Gastrocnemius medialis (tissue), 4 donors: ENCODE data around the gene PCMT1. TPM values are rescaled to one million over a fixed set of nuclear protein-coding genes. Genes with fewer than 3 reads are reported as not detected.
"Not testable (repeated sequence)": the region's sequence is repeated elsewhere in the genome, so short reads cannot be mapped to it uniquely, and the experiment has no call there.

Source experiments
- ATAC-seq, 2 donors: fragments of 150-250 bp; one replicate each; pipeline ENCODE4 v1.9.1; 2016
- DNase-seq, 2 donors: peaks; one replicate each; pipeline ENCODE4 v3.0.0-alpha.2; 2019
- H3K27ac ChIP-seq, 4 donors: fragments of 200-600 bp; sonication (generic); 1 replicate in 1 of 4; 2 replicates in 3 of 4; pipeline ENCODE4 v1.5.1; 2016 to 2018; ENCODE audit warnings: mild to moderate bottlenecking in 2 of 4, moderate library complexity in 1 of 4
- H3K27me3 ChIP-seq, 3 donors: fragments of 200-600 bp; sonication (generic) in 2 of 3; 1 replicate in 1 of 3; 2 replicates in 2 of 3; pipeline versions ENCODE4 v1.5.1 to v1.6.0; 2016 to 2019; ENCODE audit warnings: mild to moderate bottlenecking in 1 of 3, moderate library complexity in 1 of 3
- H3K36me3 ChIP-seq, 2 donors: fragments of 200-600 bp; sonication (generic) in 1 of 2; one replicate each; pipeline ENCODE4 v1.5.1; 2017 to 2018
- H3K4me1 ChIP-seq, 2 donors: fragments of 200-600 bp; sonication (generic) in 1 of 2; one replicate each; pipeline ENCODE4 v1.5.1; 2016 to 2017; ENCODE audit warnings: mild to moderate bottlenecking in 2 of 2
- H3K4me3 ChIP-seq, 4 donors: fragments of 200-600 bp; sonication (generic) in 3 of 4; 1 replicate in 1 of 4; 2 replicates in 3 of 4; pipeline ENCODE4 v1.5.1; 2016 to 2019; ENCODE audit warnings: mild to moderate bottlenecking in 2 of 4
- H3K9me3 ChIP-seq, 3 donors: fragments of 200-600 bp; sonication (generic) in 2 of 3; 1 replicate in 1 of 3; 2 replicates in 2 of 3; pipeline ENCODE4 v1.5.1; 2016 to 2019
- POLR2A ChIP-seq, 2 donors: fragments of 450-650 bp; IDR thresholded peaks; one replicate each; pipeline ENCODE4 v1.6.1; 2017; ENCODE audit warnings: antibody characterized with exemption in 2 of 2, mild to moderate bottlenecking in 2 of 2, moderate library complexity in 2 of 2
- in situ Hi-C, 4 donors: fragments of 200-750 bp; cut with MboI; loops; one replicate each; pipeline versions ENCODE4 v1.15.0 to v1.8.0; 2017; ENCODE audit warnings: low sequenced_read_pairs in 4 of 4
- intact Hi-C: fragments of 100-400 bp; cut with DNase I; formaldehyde crosslinking; loops from one replicate; pipeline ENCODE4 v1.15.1; 2023; ENCODE audit warnings: low total_unique reads
- total RNA-seq, 4 donors: library from RNA; depleted of rRNA; stranded (reverse); fragments of >200 nt; gene quantifications; one replicate each; pipeline versions ENCODE4 v1.1.0 to v1.2.3, GENCODE V29; 2016
- TF ChIP-seq, protein P1 (sequence below), 5 experiments: fragments of 450-650 bp in 3 of 5; fragments of 200-600 bp in 2 of 5; sonication (generic) in 2 of 5; IDR thresholded peaks in 4 of 5; conservative IDR thresholded peaks in 1 of 5; 1 replicate in 4 of 5; 2 replicates in 1 of 5; pipeline ENCODE4 v1.5.1; 2016 to 2019; ENCODE audit warnings: antibody characterized with exemption in 5 of 5, mild to moderate bottlenecking in 3 of 5, moderate library complexity in 3 of 5

The PCMT1 gene
- total RNA-seq, 4 donors from 2014 or later: 150 to 448 (median 353) TPM

DNA sequence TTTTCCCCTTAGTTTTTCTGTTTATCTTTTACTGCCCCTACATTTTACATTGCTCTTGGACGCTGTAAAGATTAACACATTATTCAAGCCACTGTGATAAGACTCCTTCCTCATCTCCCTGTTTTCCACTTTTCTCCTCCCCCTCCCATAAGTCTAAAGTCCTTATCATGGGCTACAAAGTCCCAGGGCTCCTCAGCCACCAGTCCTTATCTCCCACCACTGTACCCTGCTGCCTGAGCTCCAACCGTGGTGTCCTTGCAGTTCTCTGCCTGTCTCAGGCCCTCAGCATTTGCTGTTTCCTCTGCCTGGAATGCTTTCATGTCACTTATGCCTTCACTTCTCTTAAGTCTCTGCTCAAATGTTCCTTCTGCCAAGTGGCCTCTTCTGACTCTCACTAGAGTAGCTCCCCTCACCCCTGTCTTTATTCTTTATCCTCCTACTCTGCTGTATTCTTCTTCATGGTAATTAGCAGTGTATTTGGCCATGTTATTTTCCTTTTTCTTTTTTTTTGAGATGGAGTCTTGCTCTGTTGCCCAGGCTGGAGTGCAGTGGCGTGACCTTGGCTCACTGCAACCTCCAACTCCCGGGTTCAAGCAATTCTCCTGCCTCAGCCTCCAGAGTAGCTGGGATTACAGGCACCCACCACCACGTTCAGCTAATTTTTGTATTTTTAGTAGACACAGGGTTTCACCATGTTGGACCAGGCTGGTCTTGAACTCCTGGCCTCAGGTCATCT lies 20.9 kb upstream of the PCMT1 start:
- H3K4me1 ChIP-seq: no peaks in the 10 kb centered on the region
- in situ Hi-C loops: no loop called here
- ATAC-seq (peak in 1 of 2 donors; percentile 11), DNase-seq (no peak)
- no peak overlapping the region for H3K4me3 ChIP-seq
- no peaks in the 10 kb centered on the region for H3K27me3 ChIP-seq
- H3K9me3 ChIP-seq: no peaks in the 10 kb centered on the region
- TF ChIP-seq POLR2A (IDR thresholded peaks at IDR 0.05): no peak
- TF ChIP-seq, protein P1, sequence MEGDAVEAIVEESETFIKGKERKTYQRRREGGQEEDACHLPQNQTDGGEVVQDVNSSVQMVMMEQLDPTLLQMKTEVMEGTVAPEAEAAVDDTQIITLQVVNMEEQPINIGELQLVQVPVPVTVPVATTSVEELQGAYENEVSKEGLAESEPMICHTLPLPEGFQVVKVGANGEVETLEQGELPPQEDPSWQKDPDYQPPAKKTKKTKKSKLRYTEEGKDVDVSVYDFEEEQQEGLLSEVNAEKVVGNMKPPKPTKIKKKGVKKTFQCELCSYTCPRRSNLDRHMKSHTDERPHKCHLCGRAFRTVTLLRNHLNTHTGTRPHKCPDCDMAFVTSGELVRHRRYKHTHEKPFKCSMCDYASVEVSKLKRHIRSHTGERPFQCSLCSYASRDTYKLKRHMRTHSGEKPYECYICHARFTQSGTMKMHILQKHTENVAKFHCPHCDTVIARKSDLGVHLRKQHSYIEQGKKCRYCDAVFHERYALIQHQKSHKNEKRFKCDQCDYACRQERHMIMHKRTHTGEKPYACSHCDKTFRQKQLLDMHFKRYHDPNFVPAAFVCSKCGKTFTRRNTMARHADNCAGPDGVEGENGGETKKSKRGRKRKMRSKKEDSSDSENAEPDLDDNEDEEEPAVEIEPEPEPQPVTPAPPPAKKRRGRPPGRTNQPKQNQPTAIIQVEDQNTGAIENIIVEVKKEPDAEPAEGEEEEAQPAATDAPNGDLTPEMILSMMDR (IDR thresholded peaks at IDR 0.05 in 4 of 5, conservative IDR thresholded peaks at IDR 0.05 in 1 of 5): no peak
- no peak overlapping the region for H3K27ac ChIP-seq
- peaks cover 0 to 72% of the 10 kb centered on the region in 2 donors for H3K36me3 ChIP-seq
- intact Hi-C loops: loop anchor here (10.0 kb wide), 1 partner anchor 196 kb away; the partner anchor contains the start of gene RAET1G

GRCh38 chr6:149729824-149730223 lies 19.7 kb upstream of the PCMT1 start:
- in situ Hi-C loops: no loop called here
- intact Hi-C loops: loop anchor here (10.0 kb wide), 1 partner anchor 195 kb away; the partner anchor contains the start of gene RAET1G

GRCh38 chr6:149733089-149733720 lies 16.3 kb upstream of the PCMT1 start:
- TF ChIP-seq, protein P1 (IDR thresholded peaks at IDR 0.05 in 4 of 5, conservative IDR thresholded peaks at IDR 0.05 in 1 of 5): no peak
- no peak for TF ChIP-seq POLR2A (IDR thresholded peaks at IDR 0.05)
- Histone ChIP-seq H3K9me3 (no peaks in the 10 kb centered on the region), H3K4me3 (no peak overlapping the region), H3K36me3 (peaks cover 0 to 82% of the 10 kb centered on the region in 2 donors), H3K27me3 (no peaks in the 10 kb centered on the region), H3K4me1 (no peaks in the 10 kb centered on the region), H3K27ac (no peak overlapping the region)
- ATAC-seq: no peak
- DNase-seq: no peak
- in situ Hi-C loops: no loop called here
- intact Hi-C loops: no loop called here

More at GRCh38 chr6:149729824-149730223, 19.7 kb upstream of the PCMT1 start:
- no peaks in the 10 kb centered on the region for H3K27me3 ChIP-seq
- no peak overlapping the region for H3K4me3 ChIP-seq
- TF ChIP-seq POLR2A (IDR thresholded peaks at IDR 0.05): no peak
- TF ChIP-seq, protein P1 (IDR thresholded peaks at IDR 0.05 in 4 of 5, conservative IDR thresholded peaks at IDR 0.05 in 1 of 5): no peak
- H3K36me3 ChIP-seq: peaks cover 0 to 82% of the 10 kb centered on the region in 2 donors
- H3K27ac ChIP-seq: no peak overlapping the region
- H3K9me3 ChIP-seq: no peaks in the 10 kb centered on the region
- no peak for ATAC-seq
- no peak for DNase-seq
- no peaks in the 10 kb centered on the region for H3K4me1 ChIP-seq

GRCh38 chr6:149734915-149735314 lies 14.6 kb upstream of the PCMT1 start:
- intact Hi-C loops: no loop called here
- peaks cover 0 to 74% of the 10 kb centered on the region in 2 donors for H3K36me3 ChIP-seq
- TF ChIP-seq POLR2A (IDR thresholded peaks at IDR 0.05): no peak
- TF ChIP-seq, protein P1 (IDR thresholded peaks at IDR 0.05 in 4 of 5, conservative IDR thresholded peaks at IDR 0.05 in 1 of 5): no peak

GRCh38 chr6:149745252-149745651 lies 4.3 kb upstream of the PCMT1 start:
- peaks cover 0 to 33% of the 10 kb centered on the region in 2 donors for H3K36me3 ChIP-seq
- ATAC-seq, H3K27me3 ChIP-seq, H3K9me3 ChIP-seq, in situ Hi-C loops, DNase-seq: not testable (repeated sequence)
- H3K27ac ChIP-seq: peak overlapping the region in 1 of 4 donors; percentile 77
- peak overlapping the region; percentile 66 to 93 (median 72) for H3K4me3 ChIP-seq
- peaks cover 5 to 15% of the 10 kb centered on the region in 2 donors for H3K4me1 ChIP-seq
- intact Hi-C loops: loop anchor here (5.0 kb wide), 1 partner anchor 178 kb away; the partner anchor contains the start of gene GINM1

More at GRCh38 chr6:149734915-149735314, 14.6 kb upstream of the PCMT1 start:
- no peaks in the 10 kb centered on the region for H3K9me3 ChIP-seq
- no peak overlapping the region for H3K4me3 ChIP-seq
- H3K4me1 ChIP-seq: no peaks in the 10 kb centered on the region
- DNase-seq: no peak
- no peak overlapping the region for H3K27ac ChIP-seq
- in situ Hi-C loops: no loop called here
- no peaks in the 10 kb centered on the region for H3K27me3 ChIP-seq
- ATAC-seq: no peak
